Measurements from ENCODE around the gene GRAMD1A.
"Not testable (repeated sequence)": the region's sequence is repeated elsewhere in the genome, so short reads cannot be mapped to it uniquely, and the experiment has no call there.

GRAMD1A gene

GRCh38 chr19:34963573-34964406 is 36.3 kb upstream of the GRAMD1A start, which contains the start of gene ZNF792:
Gene ZNF792, minus strand, starts transcription at chr19:34964229. Its CDS starts 567 bp downstream, at chr19:34963662.
- peaks cover 9% of the 10 kb centered on the region for H3K27me3 ChIP-seq (ENCODE audit: control insufficient read depth, insufficient read depth, low read length)
- H3K27ac ChIP-seq (ENCODE audit: low read depth, low read length) = peak within 1 kb of the TSS; percentile 42
- peak within 1 kb of the TSS; percentile 65 for H3K4me3 ChIP-seq (ENCODE audit: low read depth, low read length)
- H3K9ac ChIP-seq (ENCODE audit: low read depth, low read length) = peak within 1 kb of the TSS; percentile 20; the same call in 1 of the 2 replicates
- H3K36me3 ChIP-seq (ENCODE audit: control insufficient read depth, insufficient read depth, low read length) = peaks cover 13% of the 10 kb centered on the region
- H3K9me3 ChIP-seq (ENCODE audit: control insufficient read depth, insufficient read depth, low read length) = peaks cover 35% of the 10 kb centered on the region
- peaks cover 9% of the 10 kb centered on the region; the same call in 1 of the 2 replicates for H3K4me1 ChIP-seq (ENCODE audit: control insufficient read depth, insufficient read depth, low read length)

- peak overlapping the region; percentile 65; the same call in 1 of the 2 replicates for H3K4me3 ChIP-seq (ENCODE audit: low read depth, low read length)
- peaks cover 9% of the 10 kb centered on the region; the same call in 1 of the 2 replicates for H3K4me1 ChIP-seq (ENCODE audit: control insufficient read depth, insufficient read depth, low read length)
These were observed 35.5 kb upstream of the GRAMD1A start for GRCh38 chr19:34964598-34964997.

GRCh38 chr19:34965505-34965904 is 34.6 kb upstream of the GRAMD1A start:
- peaks cover 31% of the 10 kb centered on the region for H3K9me3 ChIP-seq (ENCODE audit: control insufficient read depth, insufficient read depth, low read length)
- H3K4me3 ChIP-seq (ENCODE audit: low read depth, low read length); H3K4me1 ChIP-seq (ENCODE audit: control insufficient read depth, insufficient read depth, low read length): not testable (repeated sequence)

More at GRCh38 chr19:34964598-34964997, 35.5 kb upstream of the GRAMD1A start:
- peaks cover 9% of the 10 kb centered on the region for H3K27me3 ChIP-seq (ENCODE audit: control insufficient read depth, insufficient read depth, low read length)
- no peak overlapping the region for H3K27ac ChIP-seq (ENCODE audit: low read depth, low read length)
- no peak overlapping the region for H3K9ac ChIP-seq (ENCODE audit: low read depth, low read length)
- peaks cover 5% of the 10 kb centered on the region for H3K36me3 ChIP-seq (ENCODE audit: control insufficient read depth, insufficient read depth, low read length)
- H3K9me3 ChIP-seq (ENCODE audit: control insufficient read depth, insufficient read depth, low read length) = peaks cover 30% of the 10 kb centered on the region

GRCh38 chr19:34967551-34967950 is 32.6 kb upstream of the GRAMD1A start:
- Histone ChIP-seq H3K36me3 (ENCODE audit: control insufficient read depth, insufficient read depth, low read length) (no peaks in the 10 kb centered on the region), H3K9me3 (ENCODE audit: control insufficient read depth, insufficient read depth, low read length) (peaks cover 35% of the 10 kb centered on the region)

More at GRCh38 chr19:34965505-34965904, 34.6 kb upstream of the GRAMD1A start:
- H3K27ac ChIP-seq (ENCODE audit: low read depth, low read length); H3K9ac ChIP-seq (ENCODE audit: low read depth, low read length); H3K36me3 ChIP-seq (ENCODE audit: control insufficient read depth, insufficient read depth, low read length); H3K27me3 ChIP-seq (ENCODE audit: control insufficient read depth, insufficient read depth, low read length): not testable (repeated sequence)

DNA sequence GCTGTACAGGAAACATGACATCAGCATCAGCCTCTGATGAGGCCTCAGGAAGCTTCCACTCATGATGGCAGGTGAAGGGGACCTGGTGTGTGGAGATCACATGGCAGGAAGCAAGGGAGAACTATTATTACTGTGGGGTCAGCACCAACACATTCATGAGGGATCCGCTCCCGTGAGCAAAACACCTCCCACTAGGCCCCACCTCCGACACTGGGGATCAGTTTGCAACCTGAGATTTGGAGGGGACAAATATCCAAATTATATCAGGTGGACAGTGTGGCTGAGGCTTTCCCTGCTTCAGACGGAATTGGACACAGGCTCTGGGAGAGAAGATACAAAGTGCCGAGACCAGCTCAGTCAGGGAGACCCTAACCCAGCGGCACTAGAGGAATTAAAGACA is 30.4 kb upstream of the GRAMD1A start:
- Histone ChIP-seq H3K9me3 (ENCODE audit: control insufficient read depth, insufficient read depth, low read length) (peaks cover 35% of the 10 kb centered on the region), H3K27me3 (ENCODE audit: control insufficient read depth, insufficient read depth, low read length) (no peaks in the 10 kb centered on the region), H3K27ac (ENCODE audit: low read depth, low read length) (no peak overlapping the region), H3K4me3 (ENCODE audit: low read depth, low read length) (no peak overlapping the region), H3K9ac (ENCODE audit: low read depth, low read length) (no peak overlapping the region), H3K4me1 (ENCODE audit: control insufficient read depth, insufficient read depth, low read length) (peaks cover 4% of the 10 kb centered on the region; the same call in 1 of the 2 replicates), H3K36me3 (ENCODE audit: control insufficient read depth, insufficient read depth, low read length) (no peaks in the 10 kb centered on the region)

More at GRCh38 chr19:34967551-34967950, 32.6 kb upstream of the GRAMD1A start:
- Histone ChIP-seq H3K4me1 (ENCODE audit: control insufficient read depth, insufficient read depth, low read length) (peaks cover 6% of the 10 kb centered on the region; the same call in 1 of the 2 replicates), H3K9ac (ENCODE audit: low read depth, low read length) (no peak overlapping the region), H3K27ac (ENCODE audit: low read depth, low read length) (no peak overlapping the region), H3K4me3 (ENCODE audit: low read depth, low read length) (no peak overlapping the region), H3K27me3 (ENCODE audit: control insufficient read depth, insufficient read depth, low read length) (peaks cover 8% of the 10 kb centered on the region)

DNA sequence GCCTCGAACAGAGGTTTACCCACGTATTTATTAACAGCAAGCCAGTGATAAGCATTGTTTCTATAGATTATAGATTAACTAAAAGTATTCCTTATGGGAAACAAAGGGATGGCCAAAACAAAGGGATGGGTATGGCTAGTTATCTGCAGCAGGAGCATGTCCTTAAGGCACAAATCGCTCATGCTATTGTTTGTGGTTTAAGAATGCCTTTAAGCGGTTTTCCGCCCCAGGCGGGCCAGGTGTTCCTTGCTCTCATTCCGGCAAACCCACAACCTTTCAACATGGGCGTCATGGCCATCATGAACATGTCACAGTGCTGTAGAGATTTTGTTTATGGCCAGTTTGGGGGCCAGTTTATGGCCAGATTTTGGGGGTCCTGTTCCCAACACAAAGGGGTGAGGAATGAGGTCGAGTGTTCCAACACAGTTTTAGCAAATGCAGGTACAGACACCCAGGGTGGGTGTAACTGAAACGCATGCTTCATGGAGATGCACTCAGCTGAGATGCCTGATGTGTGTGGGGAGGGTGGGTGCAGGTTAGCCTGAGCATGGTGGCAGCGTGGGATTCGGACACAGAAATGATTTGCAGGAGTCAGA is 29.8 kb upstream of the GRAMD1A start:
- not testable (repeated sequence) for H3K4me3 ChIP-seq (ENCODE audit: low read depth, low read length); H3K4me1 ChIP-seq (ENCODE audit: control insufficient read depth, insufficient read depth, low read length); H3K27ac ChIP-seq (ENCODE audit: low read depth, low read length); H3K36me3 ChIP-seq (ENCODE audit: control insufficient read depth, insufficient read depth, low read length); H3K9ac ChIP-seq (ENCODE audit: low read depth, low read length); H3K27me3 ChIP-seq (ENCODE audit: control insufficient read depth, insufficient read depth, low read length)
- peaks cover 35% of the 10 kb centered on the region for H3K9me3 ChIP-seq (ENCODE audit: control insufficient read depth, insufficient read depth, low read length)

- no peaks in the 10 kb centered on the region for H3K36me3 ChIP-seq (ENCODE audit: control insufficient read depth, insufficient read depth, low read length)
- no peak overlapping the region for H3K4me3 ChIP-seq (ENCODE audit: low read depth, low read length)
- H3K4me1 ChIP-seq (ENCODE audit: control insufficient read depth, insufficient read depth, low read length) = peaks cover 5% of the 10 kb centered on the region; the same call in 1 of the 2 replicates
- H3K9me3 ChIP-seq (ENCODE audit: control insufficient read depth, insufficient read depth, low read length) = peaks cover 27% of the 10 kb centered on the region
- H3K27me3 ChIP-seq (ENCODE audit: control insufficient read depth, insufficient read depth, low read length) = no peaks in the 10 kb centered on the region
- H3K27ac ChIP-seq (ENCODE audit: low read depth, low read length) = no peak overlapping the region
- no peak overlapping the region for H3K9ac ChIP-seq (ENCODE audit: low read depth, low read length)
These were observed 27.9 kb upstream of the GRAMD1A start for GRCh38 chr19:34972163-34972705.

GRCh38 chr19:34974646-34975045 is 25.5 kb upstream of the GRAMD1A start:
- Histone ChIP-seq H3K4me3 (ENCODE audit: low read depth, low read length) (no peak overlapping the region), H3K27me3 (ENCODE audit: control insufficient read depth, insufficient read depth, low read length) (no peaks in the 10 kb centered on the region), H3K9me3 (ENCODE audit: control insufficient read depth, insufficient read depth, low read length) (peaks cover 9% of the 10 kb centered on the region), H3K36me3 (ENCODE audit: control insufficient read depth, insufficient read depth, low read length) (no peaks in the 10 kb centered on the region), H3K27ac (ENCODE audit: low read depth, low read length) (no peak overlapping the region), H3K9ac (ENCODE audit: low read depth, low read length) (no peak overlapping the region), H3K4me1 (ENCODE audit: control insufficient read depth, insufficient read depth, low read length) (peaks cover 5% of the 10 kb centered on the region; the same call in 1 of the 2 replicates)

GRCh38 chr19:34975056-34975455 is 25.1 kb upstream of the GRAMD1A start:
- H3K4me3 ChIP-seq (ENCODE audit: low read depth, low read length) = no peak overlapping the region
- no peaks in the 10 kb centered on the region for H3K36me3 ChIP-seq (ENCODE audit: control insufficient read depth, insufficient read depth, low read length)
- no peak overlapping the region for H3K27ac ChIP-seq (ENCODE audit: low read depth, low read length)
- H3K27me3 ChIP-seq (ENCODE audit: control insufficient read depth, insufficient read depth, low read length) = no peaks in the 10 kb centered on the region
- peaks cover 5% of the 10 kb centered on the region; the same call in 1 of the 2 replicates for H3K4me1 ChIP-seq (ENCODE audit: control insufficient read depth, insufficient read depth, low read length)
- peaks cover 5% of the 10 kb centered on the region; the same call in 1 of the 2 replicates for H3K9me3 ChIP-seq (ENCODE audit: control insufficient read depth, insufficient read depth, low read length)
- H3K9ac ChIP-seq (ENCODE audit: low read depth, low read length) = no peak overlapping the region

DNA sequence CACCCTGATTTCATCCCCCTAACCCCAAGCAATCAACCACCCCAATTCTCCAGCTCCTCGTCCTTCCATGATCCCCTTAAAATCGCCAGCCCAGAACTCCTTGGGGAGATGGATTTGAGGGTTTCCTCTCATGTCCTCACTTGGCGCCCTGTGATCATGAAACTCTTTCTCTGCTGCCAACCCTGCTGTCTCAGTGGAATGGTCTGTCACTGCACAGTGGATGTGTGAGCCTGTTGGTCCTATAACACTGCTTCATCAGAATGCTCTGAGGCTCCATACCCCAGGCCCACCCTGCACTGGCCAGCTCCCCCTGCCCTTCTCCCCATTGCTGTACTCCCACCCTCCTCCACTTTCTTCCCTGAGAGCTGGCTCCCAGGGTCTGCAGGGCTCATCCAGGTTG is 23.5 kb upstream of the GRAMD1A start:
- H3K36me3 ChIP-seq (ENCODE audit: control insufficient read depth, insufficient read depth, low read length) = no peaks in the 10 kb centered on the region
- H3K4me1 ChIP-seq (ENCODE audit: control insufficient read depth, insufficient read depth, low read length) = peaks cover 5% of the 10 kb centered on the region; the same call in 1 of the 2 replicates
- no peaks in the 10 kb centered on the region for H3K27me3 ChIP-seq (ENCODE audit: control insufficient read depth, insufficient read depth, low read length)
- H3K9ac ChIP-seq (ENCODE audit: low read depth, low read length) = no peak overlapping the region
- H3K9me3 ChIP-seq (ENCODE audit: control insufficient read depth, insufficient read depth, low read length) = no peaks in the 10 kb centered on the region
- no peak overlapping the region for H3K4me3 ChIP-seq (ENCODE audit: low read depth, low read length)
- no peak overlapping the region for H3K27ac ChIP-seq (ENCODE audit: low read depth, low read length)

Data from HUES48 (cell line).